H1 (cell line): ENCODE measurements around the gene USP37. TPM values are rescaled to one million over a fixed set of nuclear protein-coding genes. Genes with fewer than 3 reads are reported as not detected.

Experiments used
- CHD1 ChIP-seq: IDR thresholded peaks from 2 replicates; pipeline ENCODE4 v1.6.1; 2012; ENCODE audit warnings: low read depth, low read length, improper control_type of control experiment
- EZH2 ChIP-seq: fragments of 200-600 bp; sonication (generic); IDR thresholded peaks from 2 replicates; pipeline ENCODE4 v1.7.1; 2012; ENCODE audit warnings: low read depth, mild to moderate bottlenecking, moderate library complexity, low read length, inconsistent platforms; ENCODE audit not compliant: severe bottlenecking
- GTF2F1 ChIP-seq: IDR thresholded peaks from 2 replicates; pipeline ENCODE4 v1.6.1; 2012; ENCODE audit warnings: low read depth, low read length, improper control_type of control experiment, borderline replicate concordance
- PHF8 ChIP-seq: fragments of 200-600 bp; sonication (generic); conservative IDR thresholded peaks from 2 replicates; pipeline ENCODE4 v1.7.1; 2012; ENCODE audit warnings: low read depth, mild to moderate bottlenecking, inconsistent platforms, low read length, moderate library complexity
- SAP30 ChIP-seq: fragments of 300-600 bp; sonication (generic); IDR thresholded peaks from 2 replicates; pipeline ENCODE4 v1.7.1; 2012; ENCODE audit warnings: low read length, moderate library complexity, mild to moderate bottlenecking, inconsistent platforms; ENCODE audit not compliant: insufficient read depth, insufficient replicate concordance
- TCF12 ChIP-seq: IDR thresholded peaks from 2 replicates; pipeline ENCODE4 v1.6.1; 2011; ENCODE audit warnings: low read depth, mild to moderate bottlenecking, low read length
- polyA plus RNA-seq, 7 experiments: library from polyadenylated mRNA; depleted of rRNA in 3 of 7; stranded (reverse) in 5 of 7; unstranded in 2 of 7; fragments of >200 nt in 5 of 7; fragments of 200-250 nt in 2 of 7; gene quantifications; 1 replicate in 5 of 7; 2 replicates in 1 of 7; 4 replicates in 1 of 7; pipeline versions ENCODE4 v1.2.1 to v1.2.3, GENCODE V29; 2011 to 2013; ENCODE audit warnings: missing spikeins in 2 of 7, mixed read lengths in 2 of 7
- total RNA-seq: library from RNA; stranded (reverse); fragmentation: NEBNext Ultra II Directional; extraction: Animal tissue kit (Norgen Biotek cat#: 25700); gene quantifications from 2 replicates; pipeline ENCODE4 v1.2.1, GENCODE V29; 2021
- TF ChIP-seq, protein P1 (sequence below): IDR thresholded peaks from 2 replicates; pipeline ENCODE4 v1.6.1; 2011; ENCODE audit warnings: low read depth, mild to moderate bottlenecking, low read length; ENCODE audit not compliant: insufficient read depth

Gene USP37
- total and polyA plus RNA-seq, 2 of the 8 experiments (the other 6 are each of a cell fraction or from before 2014, with no cell fraction given) = 3.8 to 29.1 TPM

DNA sequence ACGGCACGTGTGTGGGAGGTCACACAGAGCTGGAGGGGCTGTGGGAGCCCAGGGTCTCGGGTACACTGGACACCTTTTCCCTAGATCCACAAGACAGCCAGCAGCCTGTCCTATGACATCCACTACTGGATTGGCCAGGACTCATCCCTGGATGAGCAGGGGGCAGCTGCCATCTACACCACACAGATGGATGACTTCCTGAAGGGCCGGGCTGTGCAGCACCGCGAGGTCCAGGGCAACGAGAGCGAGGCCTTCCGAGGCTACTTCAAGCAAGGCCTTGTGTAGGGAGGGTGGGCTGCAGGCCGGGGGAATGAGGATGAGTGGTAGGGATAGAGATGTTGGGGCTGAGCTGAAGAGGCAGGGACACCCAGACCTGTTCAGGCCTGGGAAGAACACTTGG lies 142.6 kb downstream of the USP37 start (continued):
- TF ChIP-seq EZH2 = no peak
- TF ChIP-seq CHD1 = no peak
- TF ChIP-seq, protein P1, sequence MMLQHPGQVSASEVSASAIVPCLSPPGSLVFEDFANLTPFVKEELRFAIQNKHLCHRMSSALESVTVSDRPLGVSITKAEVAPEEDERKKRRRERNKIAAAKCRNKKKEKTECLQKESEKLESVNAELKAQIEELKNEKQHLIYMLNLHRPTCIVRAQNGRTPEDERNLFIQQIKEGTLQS = no peak
- no peak for TF ChIP-seq SAP30
- no peak for TF ChIP-seq GTF2F1
- TF ChIP-seq PHF8 = no peak
- TF ChIP-seq TCF12 = no peak
- TF ChIP-seq, all 59 proteins: peak for 0
